Measurements from ENCODE around the gene DPP10.

Gene DPP10

DNA sequence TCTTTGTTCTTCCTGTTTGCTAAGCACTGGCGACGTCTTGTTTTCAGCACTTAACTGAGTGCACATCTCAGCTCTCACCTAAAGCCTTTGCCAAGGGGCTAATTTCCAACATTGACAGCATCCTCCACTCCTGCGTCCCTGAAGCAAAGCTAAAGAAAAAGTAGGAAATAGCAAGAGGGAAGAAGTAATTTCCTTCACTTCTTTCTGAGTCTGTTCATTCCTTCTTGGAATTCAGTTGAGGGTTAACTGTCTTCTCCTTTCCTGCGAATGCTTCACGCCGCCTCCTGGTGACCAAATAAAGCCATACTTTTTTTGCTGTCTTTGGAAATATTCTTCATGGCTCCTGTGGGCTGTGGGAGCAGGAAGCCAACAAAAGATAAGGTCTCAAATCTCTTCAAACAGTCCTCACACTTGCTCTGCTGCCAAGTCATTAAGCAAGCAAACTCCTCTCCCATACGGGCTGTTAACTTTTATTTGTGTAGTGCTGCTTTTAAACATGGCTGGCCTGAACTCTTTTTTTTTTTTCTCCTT is 100.9 kb downstream of the DPP10 start:
- TF ChIP-seq CTCF (conservative IDR thresholded peaks at IDR 0.05; ENCODE audit: low read depth), result no peak
- CTCF ChIA-PET, result interaction anchor here (0.6 to 0.7 kb wide), 2 partner anchors 17 to 820 kb away, joined by 3 to 5 read pairs; no protein-coding TSS in a partner anchor
- DNase-seq (ENCODE audit: low spot score), result no peak
- no peak overlapping the region for H3K27ac ChIP-seq
- POLR2A ChIA-PET (ENCODE audit: low non-redundant PET), result interaction anchor here (0.7 kb wide), 1 partner anchor 13 kb away, joined by 6 read pairs; no protein-coding TSS in a partner anchor

DNA sequence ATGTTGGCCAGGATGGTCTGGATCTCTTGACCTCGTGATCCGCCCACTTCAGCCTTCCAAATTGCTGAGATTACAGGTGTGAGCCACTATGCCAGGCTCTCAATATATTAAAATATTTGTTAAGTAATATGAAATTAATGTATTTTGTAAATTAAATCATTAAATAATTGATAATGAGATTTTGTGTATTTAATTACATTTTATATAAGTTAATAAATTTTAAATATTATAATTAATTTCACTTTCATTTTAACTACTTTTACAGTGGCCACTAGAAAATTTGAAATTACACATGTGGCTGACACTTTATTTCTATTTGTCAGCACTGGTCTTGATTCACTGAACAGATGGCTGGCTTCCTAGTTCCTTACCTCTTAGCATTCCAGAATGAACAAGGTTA is 102.6 kb downstream of the DPP10 start:
- H3K27ac ChIP-seq, result no peak overlapping the region
- ChIA-PET CTCF (no interaction called here), POLR2A (ENCODE audit: low non-redundant PET) (no interaction called here)
- DNase-seq (ENCODE audit: low spot score), result no peak
- TF ChIP-seq CTCF (conservative IDR thresholded peaks at IDR 0.05; ENCODE audit: low read depth), result no peak

- H3K27ac ChIP-seq, result no peak overlapping the region
- TF ChIP-seq CTCF (conservative IDR thresholded peaks at IDR 0.05; ENCODE audit: low read depth), result no peak
- DNase-seq (ENCODE audit: low spot score), result no peak
- CTCF ChIA-PET, result no interaction called here
- POLR2A ChIA-PET (ENCODE audit: low non-redundant PET), result no interaction called here
Observed at GRCh38 chr2:114546531-114546930, 104.1 kb downstream of the DPP10 start.

GRCh38 chr2:114548151-114548550 is 105.7 kb downstream of the DPP10 start:
- no peak overlapping the region for H3K27ac ChIP-seq
- no peak for DNase-seq (ENCODE audit: low spot score)
- no peak for TF ChIP-seq CTCF (conservative IDR thresholded peaks at IDR 0.05; ENCODE audit: low read depth)
- POLR2A ChIA-PET (ENCODE audit: low non-redundant PET), result no interaction called here
- CTCF ChIA-PET, result no interaction called here

- no peak for DNase-seq (ENCODE audit: low spot score)
- ChIA-PET CTCF (interaction anchor here (0.6 to 2.0 kb wide), 5 partner anchors 39 to 584 kb away, joined by 3 to 19 read pairs (median 3); no protein-coding TSS in a partner anchor), POLR2A (ENCODE audit: low non-redundant PET) (no interaction called here)
Observed at GRCh38 chr2:114550364-114550763, 107.9 kb downstream of the DPP10 start.

More at GRCh38 chr2:114550364-114550763, 107.9 kb downstream of the DPP10 start:
- TF ChIP-seq CTCF (conservative IDR thresholded peaks at IDR 0.05; ENCODE audit: low read depth), result no peak
- no peak overlapping the region for H3K27ac ChIP-seq
